Endodermal cell (in vitro differentiated cells): ENCODE measurements around the gene GREB1. TPM values are rescaled to one million over a fixed set of nuclear protein-coding genes. Genes with fewer than 3 reads are reported as not detected.
A peak's percentile ranks its signal among the peaks of the same experiment; 100 is the strongest.

Experiments
- DNase-seq: peaks from one replicate; pipeline ENCODE4 v3.0.0-alpha.2; 2017
- H3K27ac ChIP-seq: 2 replicates; pipeline ENCODE4 v1.5.1; 2013; ENCODE audit warnings: mild to moderate bottlenecking, low read depth, low read length, moderate library complexity
- H3K27me3 ChIP-seq: 2 replicates; pipeline ENCODE4 v1.6.1; 2013; ENCODE audit warnings: mild to moderate bottlenecking, low read length, moderate library complexity; ENCODE audit not compliant: insufficient read depth, control insufficient read depth, poor library complexity, severe bottlenecking
- H3K36me3 ChIP-seq: 2 replicates; pipeline ENCODE4 v1.7.0; 2013; ENCODE audit warnings: mild to moderate bottlenecking, low read length, moderate library complexity; ENCODE audit not compliant: control insufficient read depth, insufficient read depth
- H3K4me1 ChIP-seq: one replicate; pipeline ENCODE4 v1.7.0; 2013; ENCODE audit warnings: low read length; ENCODE audit not compliant: control insufficient read depth, insufficient read depth
- H3K4me3 ChIP-seq: 2 replicates; pipeline ENCODE4 v1.5.1; 2013; ENCODE audit warnings: mild to moderate bottlenecking, low read length, moderate library complexity
- H3K9ac ChIP-seq: 2 replicates; pipeline ENCODE4 v1.6.1; 2013; ENCODE audit warnings: mild to moderate bottlenecking, low read length, moderate library complexity; ENCODE audit not compliant: poor library complexity, severe bottlenecking; ENCODE audit errors: extremely low read depth
- H3K9me3 ChIP-seq: 2 replicates; pipeline ENCODE4 v1.6.1; 2013; ENCODE audit warnings: mild to moderate bottlenecking, low read length, moderate library complexity; ENCODE audit not compliant: control insufficient read depth
- H3K27ac Mint-ChIP-seq: 2 replicates; pipeline ENCODE4 v1.8.0; 2020; ENCODE audit warnings: mixed read lengths
- H3K27me3 Mint-ChIP-seq: 2 replicates; pipeline ENCODE4 v1.8.0; 2021; ENCODE audit warnings: mild to moderate bottlenecking, mixed read lengths; ENCODE audit not compliant: insufficient read depth
- H3K36me3 Mint-ChIP-seq: 2 replicates; pipeline ENCODE4 v1.8.0; 2020; ENCODE audit warnings: low read depth, mixed read lengths
- H3K4me1 Mint-ChIP-seq: 2 replicates; pipeline ENCODE4 v1.8.0; 2020; ENCODE audit warnings: mixed read lengths
- H3K4me3 Mint-ChIP-seq: 2 replicates; pipeline ENCODE4 v1.8.0; 2020; ENCODE audit warnings: mild to moderate bottlenecking, moderate library complexity, mixed read lengths
- H3K9me3 Mint-ChIP-seq: 2 replicates; pipeline ENCODE4 v1.8.0; 2020; ENCODE audit warnings: mild to moderate bottlenecking, mixed read lengths
- CTCF ChIP-seq: fragments of 200-600 bp; sonication (generic); conservative IDR thresholded peaks from 2 replicates; pipeline ENCODE4 v1.5.0; 2021; ENCODE audit warnings: antibody characterized with exemption, mild to moderate bottlenecking
- WGBS, 2 experiments: methylation state at CpG; one replicate each; pipeline versions ENCODE4 v1.1.5 to v1.1.7; 2013; ENCODE audit warnings: missing lambda C conversion rate in 2 of 2, mixed read lengths in 1 of 2; ENCODE audit not compliant: insufficient coverage in 1 of 2, insufficient read length in 1 of 2; 5-methylcytosine and 5-hydroxymethylcytosine counted together
- total RNA-seq, 2 donors: library from RNA; stranded (reverse); fragmentation: NEBNext Ultra II Directional in 1 of 2; extraction: Animal tissue kit (Norgen Biotek cat#: 25700) in 1 of 2; gene quantifications; 2 replicates in 1 of 2; 3 replicates in 1 of 2; pipeline ENCODE4 v1.2.1, GENCODE V29; 2021

GREB1 gene
- total RNA-seq, 2 donors from 2014 or later, result 86.4 to 106 TPM

GRCh38 chr2:11680182-11680900 lies 146.5 kb downstream of the GREB1 start:
- H3K9me3 ChIP-seq, result no peaks in the 10 kb centered on the region
- Mint-ChIP-seq H3K27me3 (peaks cover 27% of the 10 kb centered on the region), H3K27ac (no peak overlapping the region), H3K4me1 (peaks cover 10% of the 10 kb centered on the region), H3K4me3 (no peak overlapping the region), H3K36me3 (no peaks in the 10 kb centered on the region), H3K9me3 (no peaks in the 10 kb centered on the region)
- H3K4me3 ChIP-seq, result no peak overlapping the region
- DNase-seq, result peak; percentile 47
- H3K9ac ChIP-seq, result no peak overlapping the region
- H3K27ac ChIP-seq, result no peak overlapping the region
- WGBS, 2 experiments, result 87 to 92% methylated on average over 13 to 16 of the region's 16 CpGs
- TF ChIP-seq CTCF, result no peak
- no peaks in the 10 kb centered on the region for H3K4me1 ChIP-seq
- H3K27me3 ChIP-seq, result peaks cover 6% of the 10 kb centered on the region
- H3K36me3 ChIP-seq, result no peaks in the 10 kb centered on the region

DNA sequence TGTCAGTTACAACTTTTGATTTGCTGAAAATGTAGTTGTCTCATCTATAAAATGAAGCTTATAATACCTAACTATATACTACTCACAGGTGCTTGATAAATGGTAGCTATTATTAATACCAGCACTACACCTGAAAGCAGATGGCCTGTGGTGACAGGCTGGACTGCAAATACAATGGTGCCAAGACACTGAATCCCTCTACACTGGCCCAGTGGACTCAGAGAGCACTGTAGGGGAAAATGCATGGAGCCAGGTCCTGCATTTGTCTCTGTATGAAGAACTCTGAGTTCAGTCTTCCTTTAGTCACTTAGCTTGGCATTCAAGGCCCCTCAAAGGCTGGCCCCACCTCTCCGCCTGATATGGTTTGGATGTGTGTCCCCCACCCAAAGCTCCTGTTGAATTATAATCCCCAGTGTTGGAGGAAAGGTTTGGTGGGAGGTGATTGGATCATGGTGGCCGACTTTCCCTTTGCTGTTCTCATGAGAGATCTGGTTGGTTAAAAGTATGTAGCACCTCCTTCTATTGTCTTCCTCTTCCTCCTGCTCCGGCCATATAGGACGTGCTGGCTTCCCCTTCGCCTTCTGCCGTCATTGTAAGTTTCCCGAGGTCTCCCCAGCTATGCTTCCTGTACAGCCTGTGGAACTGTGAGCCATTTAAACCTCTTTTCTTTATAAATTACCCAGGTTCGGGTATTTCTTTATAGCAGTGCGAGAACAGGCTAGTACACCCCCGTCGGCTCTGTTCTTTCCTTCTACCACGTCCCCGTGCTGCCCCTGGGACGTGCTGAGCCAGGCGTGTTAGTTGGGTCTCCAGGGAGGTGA lies 147.3 kb downstream of the GREB1 start:
- 94 to 96% methylated on average over 13 to 15 of the region's 15 CpGs for WGBS, 2 experiments
- Mint-ChIP-seq H3K36me3 (no peaks in the 10 kb centered on the region), H3K27ac (no peak overlapping the region), H3K9me3 (no peaks in the 10 kb centered on the region), H3K4me3 (no peak overlapping the region), H3K27me3 (peaks cover 27% of the 10 kb centered on the region), H3K4me1 (peaks cover 10% of the 10 kb centered on the region)
- DNase-seq, result peak; percentile 46
- H3K9me3 ChIP-seq, result no peaks in the 10 kb centered on the region
- no peaks in the 10 kb centered on the region for H3K36me3 ChIP-seq
- no peak overlapping the region for H3K27ac ChIP-seq
- no peaks in the 10 kb centered on the region for H3K27me3 ChIP-seq
- H3K9ac ChIP-seq, result no peak overlapping the region
- TF ChIP-seq CTCF, result no peak
- H3K4me3 ChIP-seq, result no peak overlapping the region
- no peaks in the 10 kb centered on the region for H3K4me1 ChIP-seq

- H3K4me1 ChIP-seq, result no peaks in the 10 kb centered on the region
- no peaks in the 10 kb centered on the region for H3K9me3 ChIP-seq
- Mint-ChIP-seq H3K27me3 (peaks cover 21% of the 10 kb centered on the region), H3K36me3 (no peaks in the 10 kb centered on the region), H3K4me3 (no peak overlapping the region), H3K4me1 (peaks cover 10% of the 10 kb centered on the region), H3K9me3 (no peaks in the 10 kb centered on the region), H3K27ac (no peak overlapping the region)
- no peaks in the 10 kb centered on the region for H3K27me3 ChIP-seq
- no peak overlapping the region for H3K9ac ChIP-seq
- peak; percentile 98 for TF ChIP-seq CTCF
- H3K4me3 ChIP-seq, result no peak overlapping the region
- H3K27ac ChIP-seq, result no peak overlapping the region
- no peaks in the 10 kb centered on the region for H3K36me3 ChIP-seq
- DNase-seq, result peak; percentile 95
- WGBS, 2 experiments, result 65 to 69% methylated on average over 22 to 31 of the region's 31 CpGs
Measured at GRCh38 chr2:11681722-11682589, 148.1 kb downstream of the GREB1 start.
